A549 (cell line): Measurements from ENCODE around the gene RPN1. TPM values are rescaled to one million over a fixed set of nuclear protein-coding genes. Genes with fewer than 3 reads are reported as not detected.

Source experiments
- ATAC-seq, 2 experiments: fragments of 200-7000 bp in 1 of 2; fragments of >200 bp in 1 of 2; cut with Nextera tagmentation in 1 of 2; cut with Tn5 transposase in 1 of 2; 3 replicates each; pipeline versions ENCODE4 v1.8.0 to v1.9.1; 2018 to 2020; ENCODE audit warnings: mild to moderate bottlenecking in 1 of 2, moderate library complexity in 1 of 2
- CTCF ChIA-PET: fragments of 300-600 bp; sonication (Branson Sonifier 250); formaldehyde crosslinking; extraction: SDS; loops from one replicate; lab custom pipeline; 2021; ENCODE audit warnings: antibody characterized with exemption, inconsistent platforms; lab: Yijun Ruan, JAX
- POLR2A ChIA-PET: fragments of 350-600 bp; formaldehyde crosslinking; extraction: SDS; loops from one replicate; lab custom pipeline; 2021; ENCODE audit warnings: antibody characterized with exemption, inconsistent platforms; lab: Yijun Ruan, JAX
- DNase-seq, 2 experiments: peaks; one replicate each; pipeline versions ENCODE4 v3.0.0 to v3.0.0-alpha.2; 2011 to 2016; ENCODE audit warnings: low read depth in 1 of 2, low spot score in 1 of 2
- FAIRE-seq: peaks from 2 replicates; lab custom pipeline; 2011; peaks lifted over from hg19 to GRCh38; lab: Jason Lieb, UNC
- H3K27ac ChIP-seq, 2 experiments: fragments of >200 bp; sonication (Bioruptor Twin); formaldehyde crosslinking; 3 replicates each; pipeline ENCODE4 v1.5.1; 2016 to 2017
- H3K4me1 ChIP-seq: fragments of >200 bp; sonication (Bioruptor Twin); formaldehyde crosslinking; 3 replicates; pipeline ENCODE4 v1.6.1; 2016
- H3K4me2 ChIP-seq: fragments of >200 bp; sonication (Bioruptor Twin); formaldehyde crosslinking; 3 replicates; pipeline ENCODE4 v1.6.1; 2016
- H3K4me3 ChIP-seq: fragments of >200 bp; sonication (Bioruptor Twin); formaldehyde crosslinking; 3 replicates; pipeline ENCODE4 v1.5.1; 2016
- H3K9me3 ChIP-seq: fragments of >200 bp; sonication (Bioruptor Twin); formaldehyde crosslinking; 3 replicates; pipeline ENCODE4 v1.6.1; 2016
- BHLHE40 ChIP-seq: IDR thresholded peaks from 2 replicates; pipeline ENCODE4 v1.6.1; 2012; ENCODE audit warnings: low read depth, low read length, inconsistent platforms
- CEBPB ChIP-seq, 2 experiments: fragments of >200 bp in 1 of 2; sonication (Bioruptor Twin) in 1 of 2; formaldehyde crosslinking in 1 of 2; IDR thresholded peaks; 2 replicates each; pipeline ENCODE4 v1.6.1; 2012 to 2016
- CHD4 ChIP-seq: fragments of 200-600 bp; sonication (generic); IDR thresholded peaks from 2 replicates; pipeline ENCODE4 v1.6.1; 2016; ENCODE audit warnings: antibody characterized with exemption, mild to moderate bottlenecking, borderline replicate concordance
- CTCF ChIP-seq: fragments of >200 bp; sonication (Bioruptor Twin); formaldehyde crosslinking; IDR thresholded peaks from 3 replicates; pipeline ENCODE4 v1.5.1; 2016
- ELK1 ChIP-seq: fragments of 150-350 bp; IDR thresholded peaks from 2 replicates; pipeline ENCODE4 v1.6.1; 2014; ENCODE audit warnings: low read depth, mild to moderate bottlenecking, low read length
- ESRRA ChIP-seq: fragments of 150-350 bp; IDR thresholded peaks from 2 replicates; pipeline ENCODE4 v1.6.1; 2014; ENCODE audit warnings: mild to moderate bottlenecking, low read length, borderline replicate concordance
- FOSB ChIP-seq: fragments of 250-450 bp; sonication (Bioruptor Pico); IDR thresholded peaks from 2 replicates; pipeline ENCODE4 v1.5.0; 2020; ENCODE audit warnings: mild to moderate bottlenecking, moderate library complexity
- FOXS1 ChIP-seq: fragments of 250-450 bp; sonication (Bioruptor Pico); IDR thresholded peaks from 2 replicates; pipeline ENCODE4 v1.5.0; 2020; ENCODE audit warnings: mild to moderate bottlenecking, moderate library complexity
- HES2 ChIP-seq: fragments of >200 bp; sonication (Bioruptor Twin); formaldehyde crosslinking; IDR thresholded peaks from 2 replicates; pipeline ENCODE4 v1.6.1; 2016
- HMGXB4 ChIP-seq: fragments of 250-450 bp; sonication (Bioruptor Pico); IDR thresholded peaks from 2 replicates; pipeline ENCODE4 v1.5.0; 2021; ENCODE audit warnings: mild to moderate bottlenecking, moderate library complexity, borderline replicate concordance
- HOXB13 ChIP-seq: fragments of 250-450 bp; sonication (Bioruptor Pico); IDR thresholded peaks from 2 replicates; pipeline ENCODE4 v1.5.0; 2020; ENCODE audit warnings: low read depth, mild to moderate bottlenecking, moderate library complexity
- JUN ChIP-seq, 2 experiments: fragments of >200 bp; sonication (Bioruptor Twin); formaldehyde crosslinking; IDR thresholded peaks; 2 replicates in 1 of 2; 3 replicates in 1 of 2; pipeline ENCODE4 v1.6.1; 2016 to 2017
- JUNB ChIP-seq: fragments of >200 bp; sonication (Bioruptor Twin); formaldehyde crosslinking; IDR thresholded peaks from 2 replicates; pipeline ENCODE4 v1.6.1; 2016
- KDM1A ChIP-seq: fragments of 200-600 bp; sonication (generic); IDR thresholded peaks from 2 replicates; pipeline ENCODE4 v1.6.1; 2016; ENCODE audit warnings: low read depth, mild to moderate bottlenecking
- KDM5A ChIP-seq: fragments of 200-600 bp; sonication (generic); IDR thresholded peaks from 2 replicates; pipeline ENCODE4 v1.6.1; 2016; ENCODE audit warnings: antibody characterized with exemption, mild to moderate bottlenecking
- MAFK ChIP-seq: fragments of 450-650 bp; IDR thresholded peaks from 2 replicates; pipeline ENCODE4 v1.6.1; 2014; ENCODE audit not compliant: partially characterized antibody
- MAX ChIP-seq: IDR thresholded peaks from 2 replicates; pipeline ENCODE4 v1.6.1; 2012
- MAZ ChIP-seq: fragments of 150-350 bp; IDR thresholded peaks from 2 replicates; pipeline ENCODE4 v1.6.1; 2014; ENCODE audit warnings: antibody characterized with exemption, low read depth, low read length, borderline replicate concordance
- MYC ChIP-seq: IDR thresholded peaks from 2 replicates; pipeline ENCODE4 v1.6.1; 2012; ENCODE audit warnings: mild to moderate bottlenecking, inconsistent platforms, low read length, improper control_type of control experiment, borderline replicate concordance
- NFE2L2 ChIP-seq: fragments of 150-350 bp; conservative IDR thresholded peaks from 2 replicates; pipeline ENCODE4 v1.6.1; 2014; ENCODE audit warnings: low read length
- NR3C1 ChIP-seq: fragments of >200 bp; sonication (Bioruptor Twin); formaldehyde crosslinking; IDR thresholded peaks from 3 replicates; pipeline ENCODE4 v1.6.1; 2017
- PBX3 ChIP-seq: IDR thresholded peaks from 2 replicates; pipeline ENCODE4 v1.6.1; 2012
- POLR2A ChIP-seq: IDR thresholded peaks from 2 replicates; pipeline ENCODE4 v1.6.1; 2012; ENCODE audit warnings: mild to moderate bottlenecking, low read length
- RAD21 ChIP-seq, 2 experiments: fragments of >200 bp in 1 of 2; sonication (Bioruptor Twin) in 1 of 2; formaldehyde crosslinking in 1 of 2; IDR thresholded peaks in 1 of 2; conservative IDR thresholded peaks in 1 of 2; 2 replicates in 1 of 2; 3 replicates in 1 of 2; pipeline ENCODE4 v1.6.1; 2012 to 2018; ENCODE audit warnings: inconsistent platforms in 1 of 2
- RARB ChIP-seq: fragments of 250-450 bp; sonication (Bioruptor Pico); IDR thresholded peaks from 2 replicates; pipeline ENCODE4 v1.8.0; 2021; ENCODE audit warnings: mild to moderate bottlenecking, moderate library complexity
- RCOR1 ChIP-seq: fragments of 150-350 bp; IDR thresholded peaks from 2 replicates; pipeline ENCODE4 v1.6.1; 2014; ENCODE audit warnings: antibody characterized with exemption, low read length, low read depth
- SMC3 ChIP-seq: fragments of >200 bp; sonication (Bioruptor Twin); formaldehyde crosslinking; IDR thresholded peaks from 3 replicates; pipeline ENCODE4 v1.6.1; 2018; ENCODE audit warnings: inconsistent platforms
- SREBF2 ChIP-seq: fragments of 450-650 bp; IDR thresholded peaks from 2 replicates; pipeline ENCODE4 v1.6.1; 2014; ENCODE audit warnings: mild to moderate bottlenecking, moderate library complexity
- USF2 ChIP-seq: fragments of 450-650 bp; IDR thresholded peaks from 2 replicates; pipeline ENCODE4 v1.6.1; 2014; ENCODE audit warnings: antibody characterized with exemption
- ZC3H11A ChIP-seq: fragments of 450-650 bp; IDR thresholded peaks from 2 replicates; pipeline ENCODE4 v1.6.1; 2014; ENCODE audit warnings: antibody characterized with exemption, mild to moderate bottlenecking
- ZFP36 ChIP-seq: fragments of 450-650 bp; IDR thresholded peaks from 2 replicates; pipeline ENCODE4 v1.6.1; 2014; ENCODE audit warnings: borderline replicate concordance; ENCODE audit not compliant: partially characterized antibody
- ZSCAN20 ChIP-seq: fragments of 250-450 bp; sonication (Bioruptor Pico); IDR thresholded peaks from 2 replicates; pipeline ENCODE4 v1.8.0; 2022; ENCODE audit warnings: mild to moderate bottlenecking, moderate library complexity
- WGBS: methylation state at CpG from one replicate; pipeline ENCODE4 v1.1.6; 2017; ENCODE audit errors: missing lambda C conversion rate; 5-methylcytosine and 5-hydroxymethylcytosine counted together
- polyA plus RNA-seq, 4 experiments: library from polyadenylated mRNA; depleted of rRNA in 3 of 4; stranded (reverse); fragments of >200 nt; fragmentation: RNase III in 1 of 4; extraction: RNeasy Plus Mini Kit Qiagen cat#74134 plus additional on column Dnase treatment in 1 of 4; gene quantifications; 2 replicates in 3 of 4; 3 replicates in 1 of 4; pipeline ENCODE4 v1.2.3, GENCODE V29; 2011 to 2017

Gene RPN1
- polyA plus RNA-seq, 2 of the 4 experiments (the other 2 are of a cell fraction) = 145 to 279 TPM

- ChIA-PET POLR2A (interaction anchor here (1.0 kb wide), 2 partner anchors 33 to 63 kb away, joined by 4 to 6 read pairs; partner anchors contain the start of gene RPN1), CTCF (interaction anchor here (0.6 to 2.6 kb wide), 32 partner anchors 8 to 473 kb away, joined by 3 to 25 read pairs (median 3); partner anchors contain the start of gene RPN1)
- FAIRE-seq (no peak), DNase-seq (peak; percentile 90 to 94), ATAC-seq (peak; percentile 80 to 92)
- Histone ChIP-seq H3K4me3 (peak overlapping the region; percentile 57), H3K4me1 (peaks cover 15% of the 10 kb centered on the region), H3K27ac (peak overlapping the region; percentile 77 to 93), H3K9me3 (no peaks in the 10 kb centered on the region), H3K4me2 (peak overlapping the region; percentile 89)
- TF ChIP-seq ZSCAN20 (CRISPR knock-in tag) = no peak
- TF ChIP-seq ELK1 = no peak
- TF ChIP-seq MAZ = no peak
- TF ChIP-seq ZC3H11A = no peak
- no peak for TF ChIP-seq HOXB13
- TF ChIP-seq ZFP36 = no peak
- TF ChIP-seq CEBPB (IDR thresholded peaks at IDR 0.05) = no peak
- TF ChIP-seq SMC3 = peak; percentile 29; the same call in 1 of the 3 replicates
- no peak for TF ChIP-seq MAFK
- no peak for TF ChIP-seq JUNB
- no peak for TF ChIP-seq FOSB
- TF ChIP-seq MAX = peak; percentile 67
- TF ChIP-seq KDM1A = no peak
- no peak for TF ChIP-seq SREBF2
- no peak for TF ChIP-seq RARB (CRISPR knock-in tag)
- TF ChIP-seq HES2 = no peak
- peak; percentile 46; the same call in 1 of the 2 replicates for TF ChIP-seq USF2
- no peak for TF ChIP-seq POLR2A
- TF ChIP-seq CTCF = peak; percentile 72
- TF ChIP-seq FOXS1 = no peak
- no peak for TF ChIP-seq RCOR1
- TF ChIP-seq NFE2L2 = no peak
- 0 out of 2 replicates have a peak, but pooled peaks have one; percentile 24 for TF ChIP-seq MYC
- TF ChIP-seq JUN (IDR thresholded peaks at IDR 0.05) = peak in 1 of 2 experiments; percentile 64; a peak in 2 of 5 replicates
- TF ChIP-seq ESRRA = no peak
- TF ChIP-seq RAD21 (conservative IDR thresholded peaks at IDR 0.05 in 1 of 2, IDR thresholded peaks at IDR 0.05 in 1 of 2) = peak; percentile 52 to 55
- no peak for TF ChIP-seq BHLHE40
- peak; percentile 12; the same call in 1 of the 2 replicates for TF ChIP-seq KDM5A
- TF ChIP-seq CHD4 = no peak
- TF ChIP-seq PBX3 = no peak
- no peak for TF ChIP-seq HMGXB4 (CRISPR knock-in tag)
- TF ChIP-seq NR3C1 = no peak
- 6% methylated on average over 27 of the region's 61 CpGs for WGBS
Measured at GRCh38 chr3:128617557-128618397, 32.8 kb downstream of the RPN1 start.
